Activated CD8-positive, alpha-beta T cell treated with anti-CD3 and anti-CD28 coated beads, Interleukin-2, amount 10 ng/mL, durations not matched to agents 7 days and 5 days (primary cell): ENCODE results near the gene ORMDL3. TPM values are rescaled to one million over a fixed set of nuclear protein-coding genes. Genes with fewer than 3 reads are reported as not detected.
"Not testable (repeated sequence)": the region's sequence is repeated elsewhere in the genome, so short reads cannot be mapped to it uniquely, and the experiment has no call there.

Experiments
- ATAC-seq: fragments of 150-1000 bp; cut with Tn5 transposase; one replicate; pipeline ENCODE4 v1.10.0; 2021; ENCODE audit warnings: moderate library complexity
- CTCF ChIA-PET: fragments of 350-600 bp; sonication (Branson Sonifier 250); formaldehyde crosslinking; loops from one replicate; lab custom pipeline; 2021; ENCODE audit warnings: antibody characterized with exemption; lab: Charles Lee
- POLR2A ChIA-PET: fragments of 350-600 bp; sonication (Branson Sonifier 250); formaldehyde crosslinking; loops from one replicate; lab custom pipeline; 2021; ENCODE audit warnings: antibody characterized with exemption; lab: Charles Lee
- DNase-seq: peaks from one replicate; pipeline ENCODE4 v3.0.0-alpha.2; 2020
- H3K27ac Mint-ChIP-seq: one replicate; pipeline ENCODE4 v1.8.0; 2021; ENCODE audit warnings: mild to moderate bottlenecking, mixed read lengths
- H3K27me3 Mint-ChIP-seq: one replicate; pipeline ENCODE4 v1.8.0; 2021; ENCODE audit warnings: low read depth, mixed read lengths
- H3K36me3 Mint-ChIP-seq: one replicate; pipeline ENCODE4 v1.8.0; 2021; ENCODE audit warnings: low read depth, mixed read lengths
- H3K4me1 Mint-ChIP-seq: one replicate; pipeline ENCODE4 v1.8.0; 2021; ENCODE audit warnings: low read depth, mixed read lengths
- H3K4me3 Mint-ChIP-seq: one replicate; pipeline ENCODE4 v1.8.0; 2021; ENCODE audit warnings: mild to moderate bottlenecking, mixed read lengths
- H3K9me3 Mint-ChIP-seq: one replicate; pipeline ENCODE4 v1.8.0; 2022; ENCODE audit warnings: mixed read lengths; ENCODE audit not compliant: insufficient read depth
- total RNA-seq, 2 experiments: library from RNA; stranded (reverse); gene quantifications; one replicate each; pipeline ENCODE4 v1.2.3, GENCODE V29; 2021

Gene ORMDL3
- total RNA-seq, 2 experiments from 2014 or later = 151 to 168 TPM

DNA sequence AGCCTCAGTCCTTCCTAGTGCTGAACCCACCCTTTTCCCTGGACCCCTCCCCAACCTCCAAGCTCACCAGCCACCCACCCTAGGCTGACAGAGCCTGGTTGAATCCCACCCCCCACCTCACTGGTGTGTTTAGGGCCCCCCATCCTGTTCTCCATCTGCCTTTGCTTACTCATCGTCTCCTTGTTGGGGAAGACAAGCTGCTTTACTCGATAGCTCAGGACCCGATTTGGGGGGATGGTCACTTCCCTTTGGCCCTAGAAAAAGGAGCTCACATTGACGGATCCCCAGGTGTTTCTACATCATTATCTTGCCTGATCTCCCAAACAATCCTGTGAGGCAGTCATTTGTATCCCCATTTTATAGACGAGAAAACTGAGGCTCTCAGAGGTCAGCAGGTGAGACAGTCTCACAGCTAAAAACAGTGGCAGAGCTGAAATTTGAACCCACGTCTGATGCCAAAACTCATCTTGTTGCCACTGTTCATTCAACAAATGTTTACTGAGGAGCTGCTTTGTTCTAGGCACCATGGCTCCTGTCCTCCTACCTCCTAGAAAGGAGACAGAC is 18.5 kb downstream of the ORMDL3 start:
- Mint-ChIP-seq H3K9me3 (no peaks in the 10 kb centered on the region), H3K27me3 (no peaks in the 10 kb centered on the region), H3K4me3 (no peak overlapping the region), H3K36me3 (peaks cover 80% of the 10 kb centered on the region), H3K27ac (no peak overlapping the region), H3K4me1 (peaks cover 34% of the 10 kb centered on the region)
- ChIA-PET CTCF (interaction anchor here (1.4 kb wide), 1 partner anchor 287 kb away, joined by 3 read pairs; no protein-coding TSS in a partner anchor), POLR2A (interaction anchor here (1.1 kb wide), 1 partner anchor 25 kb away, joined by 3 read pairs; no protein-coding TSS in a partner anchor)
- ATAC-seq (no peak), DNase-seq (no peak)

DNA sequence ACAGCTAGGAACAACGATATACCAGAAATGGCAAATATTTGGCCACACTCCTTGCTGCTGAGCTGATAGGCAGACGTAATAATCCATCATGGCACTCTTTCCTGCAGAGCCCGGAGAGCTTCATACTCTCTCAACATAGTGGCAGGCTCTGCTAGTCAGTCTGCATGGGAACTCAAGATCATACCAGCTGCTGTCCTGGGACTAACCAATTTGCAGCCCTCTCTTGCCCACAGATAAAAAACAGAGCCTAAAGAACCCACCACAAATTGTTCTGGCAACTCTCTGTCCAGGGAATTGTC is 22.5 kb downstream of the ORMDL3 start:
- Mint-ChIP-seq H3K9me3 (no peaks in the 10 kb centered on the region), H3K36me3 (peaks cover 75% of the 10 kb centered on the region), H3K4me3 (no peak overlapping the region), H3K27ac (peak overlapping the region; percentile 62), H3K4me1 (peaks cover 48% of the 10 kb centered on the region), H3K27me3 (no peaks in the 10 kb centered on the region)
- ATAC-seq (no peak), DNase-seq (no peak)
- ChIA-PET POLR2A (no interaction called here), CTCF (interaction anchor here (1.5 kb wide), 1 partner anchor 20 kb away, joined by 3 read pairs; no protein-coding TSS in a partner anchor)

GRCh38 chr17:39903158-39903884 is 24.1 kb downstream of the ORMDL3 start:
- DNase-seq (peak; percentile 67), ATAC-seq (peak; percentile 100)
- ChIA-PET CTCF (interaction anchor here (1.3 to 1.5 kb wide), 2 partner anchors 19 to 22 kb away, joined by 3 to 4 read pairs; no protein-coding TSS in a partner anchor), POLR2A (no interaction called here)
- H3K36me3 Mint-ChIP-seq = peaks cover 71% of the 10 kb centered on the region
- H3K4me3 Mint-ChIP-seq = peak overlapping the region; percentile 61
- H3K9me3 Mint-ChIP-seq = no peaks in the 10 kb centered on the region
- peak overlapping the region; percentile 89 for H3K27ac Mint-ChIP-seq
- peaks cover 48% of the 10 kb centered on the region for H3K4me1 Mint-ChIP-seq
- H3K27me3 Mint-ChIP-seq = no peaks in the 10 kb centered on the region

DNA sequence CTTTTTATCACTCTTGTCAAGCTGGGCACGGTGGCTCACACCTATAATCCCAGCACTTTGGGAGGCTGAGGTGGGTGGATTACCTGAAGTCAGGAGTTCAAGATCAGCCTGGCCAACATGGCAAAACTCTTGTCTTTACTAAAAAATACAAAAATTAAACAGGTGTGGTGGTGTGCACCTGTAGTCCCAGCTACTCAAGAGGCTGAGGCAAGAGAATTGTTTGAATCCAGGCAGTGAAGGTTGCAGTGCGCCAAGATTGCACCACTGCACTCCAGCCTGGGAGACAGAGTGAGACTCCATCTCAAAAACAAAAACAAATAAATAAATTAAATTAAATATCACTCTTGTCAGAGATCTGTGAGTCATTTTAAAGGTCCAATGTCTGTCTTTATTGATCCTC is 25.4 kb downstream of the ORMDL3 start:
- DNase-seq, H3K27ac Mint-ChIP-seq, H3K9me3 Mint-ChIP-seq, H3K4me3 Mint-ChIP-seq, H3K27me3 Mint-ChIP-seq, ATAC-seq: not testable (repeated sequence)
- POLR2A ChIA-PET = interaction anchor here (1.1 kb wide), 1 partner anchor 24 kb away, joined by 3 read pairs; no protein-coding TSS in a partner anchor
- CTCF ChIA-PET = interaction anchor here (1.3 kb wide), 1 partner anchor 20 kb away, joined by 4 read pairs; no protein-coding TSS in a partner anchor
- H3K36me3 Mint-ChIP-seq = peaks cover 63% of the 10 kb centered on the region
- H3K4me1 Mint-ChIP-seq = peaks cover 47% of the 10 kb centered on the region

DNA sequence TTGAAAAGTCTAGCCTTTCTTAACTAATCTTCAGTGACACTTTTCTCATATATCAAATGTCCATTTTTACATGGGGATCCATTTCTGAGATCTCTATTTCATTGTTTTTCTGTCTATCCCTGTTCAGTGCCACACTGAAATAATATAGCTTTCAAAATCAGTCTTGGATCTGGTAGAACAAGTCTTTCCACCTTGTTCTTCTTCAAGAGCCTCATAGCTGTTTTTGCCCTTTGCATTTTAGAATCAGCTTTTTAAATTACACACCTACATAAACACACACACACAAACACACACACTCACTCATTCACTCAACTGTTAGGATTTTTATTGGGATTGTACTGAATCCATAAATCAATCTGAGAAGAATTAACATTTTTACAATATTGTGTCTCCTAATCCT is 28.2 kb downstream of the ORMDL3 start:
- DNase-seq = no peak
- no peak for ATAC-seq
- ChIA-PET POLR2A (no interaction called here), CTCF (interaction anchor here (1.2 kb wide), 1 partner anchor 11 kb away, joined by 3 read pairs; no protein-coding TSS in a partner anchor)
- H3K9me3 Mint-ChIP-seq = no peaks in the 10 kb centered on the region
- no peak overlapping the region for H3K27ac Mint-ChIP-seq
- H3K27me3 Mint-ChIP-seq = no peaks in the 10 kb centered on the region
- H3K4me3 Mint-ChIP-seq = no peak overlapping the region
- peaks cover 28% of the 10 kb centered on the region for H3K4me1 Mint-ChIP-seq
- H3K36me3 Mint-ChIP-seq = peaks cover 35% of the 10 kb centered on the region

DNA sequence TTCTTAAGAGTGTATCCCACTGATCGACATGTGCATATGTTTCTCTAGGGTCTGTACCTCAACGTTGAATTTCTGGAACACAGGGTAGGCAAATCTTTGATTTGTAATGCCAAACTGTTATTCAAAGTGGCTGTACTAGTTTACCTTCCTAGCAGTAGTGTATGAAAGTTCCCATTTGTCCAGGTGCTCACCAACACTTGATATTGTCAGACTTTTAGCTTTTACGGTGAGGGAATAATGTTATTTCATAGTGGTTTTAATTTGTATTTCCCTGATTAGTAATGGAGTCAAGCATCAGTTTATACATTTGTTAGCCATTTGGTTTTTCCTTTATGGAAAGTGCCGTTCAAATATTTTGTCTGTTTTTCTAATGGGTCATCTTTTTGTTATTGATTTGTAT is 29.3 kb downstream of the ORMDL3 start:
- H3K27me3 Mint-ChIP-seq = no peaks in the 10 kb centered on the region
- POLR2A ChIA-PET = no interaction called here
- CTCF ChIA-PET = interaction anchor here (0.6 kb wide), 2 partner anchors 31 to 516 kb away, joined by 3 read pairs; no protein-coding TSS in a partner anchor
- DNase-seq (no peak), ATAC-seq (no peak)
- no peak overlapping the region for H3K27ac Mint-ChIP-seq
- peaks cover 18% of the 10 kb centered on the region for H3K4me1 Mint-ChIP-seq
- H3K9me3 Mint-ChIP-seq = no peaks in the 10 kb centered on the region
- peaks cover 28% of the 10 kb centered on the region for H3K36me3 Mint-ChIP-seq
- no peak overlapping the region for H3K4me3 Mint-ChIP-seq

DNA sequence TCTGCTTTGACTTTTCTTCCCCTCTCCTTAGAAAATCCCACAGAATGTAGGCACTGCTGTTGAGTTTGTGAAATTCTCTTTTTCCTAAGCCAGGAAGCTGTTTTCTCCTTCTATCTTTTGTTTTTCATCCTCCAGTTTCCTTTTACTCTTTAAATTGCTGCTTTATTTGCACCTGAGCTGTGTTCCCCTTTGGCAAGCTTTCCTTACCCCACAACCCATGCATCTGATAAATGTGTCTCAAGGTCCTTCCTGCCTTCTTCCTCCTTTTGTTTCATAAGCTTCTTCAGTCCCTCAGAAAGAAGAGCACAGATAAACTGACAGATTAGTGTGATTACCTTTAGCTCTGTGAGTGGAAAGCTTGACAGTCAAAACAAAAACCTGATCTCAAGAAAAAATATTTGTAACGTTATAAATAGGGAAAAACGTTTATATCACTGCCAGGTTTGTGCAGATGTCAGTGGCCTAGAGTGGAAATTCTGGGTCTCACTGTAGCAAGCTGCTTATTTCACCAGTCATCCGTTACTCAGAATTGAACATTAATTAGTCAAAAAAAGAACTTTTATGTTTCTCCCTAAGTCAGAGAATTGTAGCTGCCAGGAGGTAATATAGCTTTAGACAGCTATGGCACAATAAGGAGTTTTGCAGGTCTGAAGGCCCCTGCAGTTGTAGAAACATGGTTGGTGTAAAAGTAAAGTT is 32.6 kb downstream of the ORMDL3 start:
- Mint-ChIP-seq H3K9me3 (no peaks in the 10 kb centered on the region), H3K4me3 (no peak overlapping the region), H3K27ac (peak overlapping the region; percentile 50), H3K36me3 (peaks cover 8% of the 10 kb centered on the region), H3K4me1 (peaks cover 9% of the 10 kb centered on the region), H3K27me3 (peaks cover 5% of the 10 kb centered on the region)
- DNase-seq = no peak
- POLR2A ChIA-PET = interaction anchor here (1.0 kb wide), 1 partner anchor 24 kb away, joined by 3 read pairs; the partner anchor contains the start of gene GSDMB
- CTCF ChIA-PET = interaction anchor here (1.0 to 1.7 kb wide), 11 partner anchors 8 to 274 kb away, joined by 3 to 5 read pairs (median 3); partner anchors contain the start of gene PGAP3
- no peak for ATAC-seq

- ChIA-PET POLR2A (no interaction called here), CTCF (no interaction called here)
Observed at GRCh38 chr17:39889200-39889599, 38.2 kb downstream of the ORMDL3 start.

DNA sequence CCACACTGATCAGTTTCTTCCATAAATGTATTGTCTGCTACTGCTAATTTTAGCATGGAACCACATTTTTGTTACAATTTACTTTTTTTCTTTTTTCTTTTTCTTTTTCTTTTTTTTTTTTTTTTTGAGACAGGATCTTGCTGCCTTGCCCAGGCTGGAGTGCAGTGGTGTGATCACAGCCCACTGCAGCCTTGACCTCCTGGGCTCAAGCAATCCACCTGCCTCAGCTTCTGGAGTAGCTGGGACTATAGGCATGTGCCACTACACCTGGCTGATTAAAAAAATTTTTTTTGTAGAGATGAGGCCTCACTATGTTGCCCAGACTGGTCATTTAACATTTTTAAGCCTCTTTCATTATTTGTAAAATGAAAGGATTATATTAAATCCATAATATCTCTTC is 40.3 kb downstream of the ORMDL3 start:
- DNase-seq (no peak), ATAC-seq (no peak)
- Mint-ChIP-seq H3K9me3 (no peaks in the 10 kb centered on the region), H3K27me3 (peaks cover 12% of the 10 kb centered on the region), H3K4me1 (no peaks in the 10 kb centered on the region), H3K4me3 (no peak overlapping the region), H3K27ac (no peak overlapping the region), H3K36me3 (no peaks in the 10 kb centered on the region)
- ChIA-PET CTCF (no interaction called here), POLR2A (interaction anchor here (0.6 kb wide), 1 partner anchor 22 kb away, joined by 7 read pairs; no protein-coding TSS in a partner anchor)

More at GRCh38 chr17:39889200-39889599, 38.2 kb downstream of the ORMDL3 start:
- Mint-ChIP-seq H3K27me3 (peaks cover 13% of the 10 kb centered on the region), H3K4me3 (no peak overlapping the region), H3K36me3 (no peaks in the 10 kb centered on the region), H3K27ac (no peak overlapping the region), H3K4me1 (no peaks in the 10 kb centered on the region), H3K9me3 (no peaks in the 10 kb centered on the region)
- DNase-seq (no peak), ATAC-seq (no peak)

GRCh38 chr17:39886102-39886501 is 41.3 kb downstream of the ORMDL3 start:
- H3K36me3 Mint-ChIP-seq, H3K4me3 Mint-ChIP-seq, H3K27ac Mint-ChIP-seq, H3K9me3 Mint-ChIP-seq, H3K4me1 Mint-ChIP-seq, POLR2A ChIA-PET, DNase-seq, ATAC-seq: not testable (repeated sequence)
- CTCF ChIA-PET = interaction anchor here (1.0 kb wide), 1 partner anchor 9 kb away, joined by 4 read pairs; no protein-coding TSS in a partner anchor
- H3K27me3 Mint-ChIP-seq = peaks cover 12% of the 10 kb centered on the region

GRCh38 chr17:39872751-39873150 is 54.6 kb downstream of the ORMDL3 start:
- ATAC-seq (no peak), DNase-seq (no peak)
- peaks cover 6% of the 10 kb centered on the region for H3K27me3 Mint-ChIP-seq
- POLR2A ChIA-PET = no interaction called here
- CTCF ChIA-PET = interaction anchor here (0.7 to 1.2 kb wide), 2 partner anchors 238 to 1644 kb away, joined by 3 read pairs; no protein-coding TSS in a partner anchor
- no peak overlapping the region for H3K27ac Mint-ChIP-seq
- H3K36me3 Mint-ChIP-seq = no peaks in the 10 kb centered on the region
- H3K9me3 Mint-ChIP-seq = no peaks in the 10 kb centered on the region
- H3K4me3 Mint-ChIP-seq = no peak overlapping the region
- peaks cover 5% of the 10 kb centered on the region for H3K4me1 Mint-ChIP-seq
